H1 (cell line): ENCODE measurements around the gene PLEK2. TPM values are rescaled to one million over a fixed set of nuclear protein-coding genes. Genes with fewer than 3 reads are reported as not detected.
"Not testable (repeated sequence)": the region's sequence is repeated elsewhere in the genome, so short reads cannot be mapped to it uniquely, and the experiment has no call there.

Source experiments
- CTCF ChIA-PET: fragments of 300-600 bp; sonication (Branson Sonifier 250); formaldehyde crosslinking; loops from one replicate; lab custom pipeline; 2021; ENCODE audit not compliant: partially characterized antibody; lab: Charles Lee
- POLR2A ChIA-PET: fragments of 300-600 bp; sonication (Branson Sonifier 250); formaldehyde crosslinking; loops from one replicate; lab custom pipeline; 2021; ENCODE audit warnings: inconsistent platforms; ENCODE audit not compliant: partially characterized antibody; lab: Charles Lee
- DNase-seq, 2 experiments: peaks; one replicate each; pipeline versions ENCODE4 v3.0.0 to v3.0.0-alpha.2; 2010 to 2022; ENCODE audit warnings: low spot score in 2 of 2, low read depth in 1 of 2, mixed read lengths in 1 of 2
- FAIRE-seq: peaks from 2 replicates; lab custom pipeline; 2011; peaks lifted over from hg19 to GRCh38; lab: Jason Lieb, UNC
- H2AFZ ChIP-seq: 2 replicates; pipeline ENCODE4 v1.8.1; 2012; ENCODE audit warnings: low read length, inconsistent platforms
- H2AK5ac ChIP-seq: 2 replicates; pipeline ENCODE4 v1.6.1; 2013; ENCODE audit warnings: low read depth, low read length
- H2BK120ac ChIP-seq: replicated peaks from 2 replicates; pipeline ENCODE3; 2013; ENCODE audit warnings: low read depth, low read length, inconsistent platforms
- H2BK12ac ChIP-seq: 2 replicates; pipeline ENCODE4 v1.6.1; 2013; ENCODE audit warnings: low read depth, low read length
- H2BK15ac ChIP-seq: 2 replicates; pipeline ENCODE4 v1.6.1; 2013; ENCODE audit warnings: low read length
- H2BK20ac ChIP-seq: 2 replicates; pipeline ENCODE4 v1.6.1; 2013; ENCODE audit warnings: low read length
- H2BK5ac ChIP-seq: 2 replicates; pipeline ENCODE4 v1.6.1; 2013; ENCODE audit warnings: low read depth, low read length
- H3K14ac ChIP-seq: 2 replicates; pipeline ENCODE4 v1.6.1; 2013; ENCODE audit warnings: inconsistent platforms; ENCODE audit not compliant: insufficient read length
- H3K18ac ChIP-seq: 2 replicates; pipeline ENCODE4 v1.6.1; 2013; ENCODE audit warnings: low read length; ENCODE audit errors: extremely low read depth
- H3K23ac ChIP-seq: 2 replicates; pipeline ENCODE4 v1.6.1; 2013; ENCODE audit warnings: inconsistent platforms; ENCODE audit not compliant: insufficient read length
- H3K23me2 ChIP-seq: 2 replicates; pipeline ENCODE4 v1.6.1; 2013; ENCODE audit warnings: low read depth, low read length
- H3K27ac ChIP-seq: 2 replicates; pipeline ENCODE4 v1.6.1; 2011; ENCODE audit warnings: low read depth, low read length, inconsistent platforms
- H3K27me3 ChIP-seq, 4 experiments: replicated peaks in 1 of 4; 1 replicate in 1 of 4; 2 replicates in 3 of 4; pipeline versions ENCODE4 v1.6.1 to v1.8.1; 2011 to 2013; ENCODE audit warnings: low read length in 3 of 4, mild to moderate bottlenecking in 3 of 4, inconsistent platforms in 2 of 4, mixed read lengths in 2 of 4, moderate library complexity in 1 of 4; ENCODE audit not compliant: control insufficient read depth in 3 of 4, insufficient read depth in 3 of 4; ENCODE audit errors: extremely low read depth in 1 of 4
- H3K36me3 ChIP-seq, 4 experiments: 2 replicates each; pipeline versions ENCODE4 v1.6.1 to v1.8.1; 2011 to 2013; ENCODE audit warnings: mild to moderate bottlenecking in 4 of 4, low read length in 3 of 4, moderate library complexity in 2 of 4, control low read depth in 1 of 4, inconsistent platforms in 1 of 4; ENCODE audit not compliant: insufficient read depth in 4 of 4, control insufficient read depth in 2 of 4
- H3K4ac ChIP-seq: replicated peaks from 2 replicates; pipeline ENCODE3; 2013; ENCODE audit warnings: low read length, low read depth, mixed read lengths, inconsistent platforms; ENCODE audit not compliant: insufficient read length
- H3K4me1 ChIP-seq, 4 experiments: replicated peaks in 1 of 4; 1 replicate in 1 of 4; 2 replicates in 3 of 4; pipeline versions ENCODE4 v1.6.1 to v1.8.1; 2011 to 2013; ENCODE audit warnings: low read length in 3 of 4, inconsistent platforms in 2 of 4, mixed read lengths in 1 of 4; ENCODE audit not compliant: insufficient read depth in 4 of 4, control insufficient read depth in 3 of 4
- H3K4me2 ChIP-seq, 2 experiments: 2 replicates each; pipeline versions ENCODE4 v1.6.1 to v1.8.1; 2011 to 2013; ENCODE audit warnings: low read depth in 2 of 2, low read length in 2 of 2, control low read depth in 1 of 2, inconsistent platforms in 1 of 2, mild to moderate bottlenecking in 1 of 2; ENCODE audit not compliant: insufficient read depth in 1 of 2
- H3K4me3 ChIP-seq, 4 experiments: fragments of 200-600, 300-600 bp in 1 of 4; sonication (generic), shearing (Covaris generic), sonication (Bioruptor Twin) in 1 of 4; 2 replicates each; pipeline versions ENCODE4 v1.5.1 to v1.8.1; 2011 to 2016; ENCODE audit warnings: low read length in 4 of 4, low read depth in 3 of 4, control low read depth in 2 of 4, inconsistent platforms in 2 of 4, mild to moderate bottlenecking in 2 of 4, mixed read lengths in 1 of 4, moderate library complexity in 1 of 4; ENCODE audit not compliant: insufficient read depth in 2 of 4; ENCODE audit errors: extremely low read depth in 1 of 4
- H3K56ac ChIP-seq: replicated peaks from 2 replicates; pipeline ENCODE3; 2013; ENCODE audit warnings: low read depth, mild to moderate bottlenecking, mixed read lengths, low read length, inconsistent platforms; ENCODE audit not compliant: insufficient read length
- H3K79me1 ChIP-seq: 2 replicates; pipeline ENCODE4 v1.6.1; 2013; ENCODE audit warnings: low read depth, low read length, control low read depth
- H3K79me2 ChIP-seq, 2 experiments: 2 replicates each; pipeline versions ENCODE4 v1.6.1 to v1.8.1; 2012 to 2013; ENCODE audit warnings: low read length in 2 of 2, mild to moderate bottlenecking in 2 of 2, inconsistent platforms in 1 of 2; ENCODE audit not compliant: insufficient read depth in 2 of 2, control insufficient read depth in 1 of 2
- H3K9ac ChIP-seq, 4 experiments: replicated peaks in 1 of 4; 1 replicate in 1 of 4; 2 replicates in 3 of 4; pipeline versions ENCODE4 v1.6.1 to v1.8.1; 2011 to 2013; ENCODE audit warnings: low read depth in 3 of 4, low read length in 3 of 4, control low read depth in 2 of 4, mild to moderate bottlenecking in 2 of 4, moderate library complexity in 2 of 4, inconsistent platforms in 1 of 4; ENCODE audit errors: extremely low read depth in 1 of 4
- H3K9me3 ChIP-seq, 2 experiments: 2 replicates each; pipeline versions ENCODE4 v1.6.1 to v1.8.1; 2012 to 2013; ENCODE audit warnings: mild to moderate bottlenecking in 2 of 2, moderate library complexity in 2 of 2, control low read depth in 1 of 2, inconsistent platforms in 1 of 2, low read depth in 1 of 2, low read length in 1 of 2, mixed read lengths in 1 of 2; ENCODE audit not compliant: insufficient read depth in 2 of 2
- H4K20me1 ChIP-seq, 2 experiments: replicated peaks in 1 of 2; 2 replicates each; pipeline versions ENCODE3 to v1.8.1; 2011 to 2013; ENCODE audit warnings: inconsistent platforms in 2 of 2, low read length in 2 of 2, mild to moderate bottlenecking in 1 of 2; ENCODE audit not compliant: insufficient read depth in 2 of 2, control insufficient read depth in 1 of 2
- H4K5ac ChIP-seq: 2 replicates; pipeline ENCODE4 v1.6.1; 2013; ENCODE audit warnings: low read length, low read depth, mixed read lengths, inconsistent platforms; ENCODE audit not compliant: insufficient read length
- H4K8ac ChIP-seq: 2 replicates; pipeline ENCODE4 v1.8.0; 2013; ENCODE audit warnings: mild to moderate bottlenecking, moderate library complexity, low read length, inconsistent platforms; ENCODE audit not compliant: insufficient read depth; ENCODE audit errors: extremely low read depth
- H4K91ac ChIP-seq: replicated peaks from 2 replicates; pipeline ENCODE3; 2013; ENCODE audit warnings: low read length, mixed read lengths, inconsistent platforms; ENCODE audit not compliant: insufficient read length
- WGBS, 2 experiments: shearing (Covaris generic) in 1 of 2; methylation state at CpG; one replicate each; pipeline versions ENCODE4 v1.1.6 to v1.1.7; 2013 to 2015; ENCODE audit warnings: low lambda C conversion rate in 2 of 2, mixed read lengths in 2 of 2, inconsistent platforms in 1 of 2, low coverage in 1 of 2, missing lambda C conversion rate in 1 of 2; ENCODE audit not compliant: insufficient replicate concordance in 2 of 2, insufficient coverage in 1 of 2, insufficient read length in 1 of 2; ENCODE audit errors: extremely low coverage in 1 of 2, missing lambda C conversion rate in 1 of 2; 5-methylcytosine and 5-hydroxymethylcytosine counted together
- polyA plus RNA-seq, 7 experiments: library from polyadenylated mRNA; depleted of rRNA in 3 of 7; stranded (reverse) in 5 of 7; unstranded in 2 of 7; fragments of >200 nt in 5 of 7; fragments of 200-250 nt in 2 of 7; gene quantifications; 1 replicate in 5 of 7; 2 replicates in 1 of 7; 4 replicates in 1 of 7; pipeline versions ENCODE4 v1.2.1 to v1.2.3, GENCODE V29; 2011 to 2013; ENCODE audit warnings: missing spikeins in 2 of 7, mixed read lengths in 2 of 7
- total RNA-seq: library from RNA; stranded (reverse); fragmentation: NEBNext Ultra II Directional; extraction: Animal tissue kit (Norgen Biotek cat#: 25700); gene quantifications from 2 replicates; pipeline ENCODE4 v1.2.1, GENCODE V29; 2021

PLEK2 gene
- total and polyA plus RNA-seq, 2 of the 8 experiments (the other 6 are each of a cell fraction or from before 2014, with no cell fraction given) = 0.41 to 2.1 TPM

GRCh38 chr14:67415610-67416009 is 3.6 kb upstream of the PLEK2 start:
- ChIA-PET POLR2A (interaction anchor here (0.6 kb wide), 1 partner anchor 246 kb away, joined by 4 read pairs; no protein-coding TSS in a partner anchor), CTCF (interaction anchor here (0.8 to 21.6 kb wide), 3 partner anchors 12 to 258 kb away, joined by 3 to 446 read pairs (median 67); no protein-coding TSS in a partner anchor)
- FAIRE-seq, H4K8ac ChIP-seq, H3K14ac ChIP-seq, H4K5ac ChIP-seq, H2BK20ac ChIP-seq, H2AFZ ChIP-seq, H2BK120ac ChIP-seq, H2BK5ac ChIP-seq, H3K4me1 ChIP-seq, H3K9ac ChIP-seq, H3K79me1 ChIP-seq, H4K20me1 ChIP-seq, H3K4me3 ChIP-seq, H3K56ac ChIP-seq, H3K23ac ChIP-seq, H3K18ac ChIP-seq, H3K4ac ChIP-seq, H3K27ac ChIP-seq, H3K36me3 ChIP-seq, H2BK12ac ChIP-seq, H4K91ac ChIP-seq, DNase-seq, H3K9me3 ChIP-seq, H2BK15ac ChIP-seq, H3K4me2 ChIP-seq, H3K23me2 ChIP-seq, H2AK5ac ChIP-seq, H3K79me2 ChIP-seq: not testable (repeated sequence)
- peaks cover 0 to 20% (median 13%) of the 10 kb centered on the region in 4 experiments; a peak in 6 of 7 replicates for H3K27me3 ChIP-seq
- WGBS, 2 experiments = 85% methylated on average over 5 of the region's 5 CpGs; no CpG with 5 or more reads in 1 of the 2 experiments
